GM10248 (cell line): ENCODE data around the gene XPA.

Experiments
- CTCF ChIA-PET: fragments of 300-600 bp; sonication (Branson Sonifier 250); formaldehyde crosslinking; extraction: SDS; loops from one replicate; lab custom pipeline; 2021; ENCODE audit warnings: antibody characterized with exemption; lab: Yijun Ruan, JAX
- POLR2A ChIA-PET: fragments of 350-650 bp; sonication (Branson Sonifier 250); formaldehyde crosslinking; extraction: SDS; loops from one replicate; lab custom pipeline; 2020; ENCODE audit warnings: antibody characterized with exemption; lab: Yijun Ruan, JAX
- DNase-seq: peaks from one replicate; pipeline ENCODE4 v3.0.0; 2012; ENCODE audit errors: extremely low spot score
- TF ChIP-seq, protein P1 (sequence below): IDR thresholded peaks from 2 replicates; pipeline ENCODE4 v1.5.1; 2012; ENCODE audit warnings: mild to moderate bottlenecking, low read depth; ENCODE audit errors: extremely low read depth, missing control alignments, control extremely low read depth

The XPA gene

GRCh38 chr9:97660847-97661246, 36.3 kb downstream of the XPA start:
- DNase-seq, result no peak
- POLR2A ChIA-PET, result interaction anchor here (0.6 kb wide), 1 partner anchor 28 kb away, joined by 9 read pairs; the partner anchor contains the start of gene TSTD2
- TF ChIP-seq, protein P1, sequence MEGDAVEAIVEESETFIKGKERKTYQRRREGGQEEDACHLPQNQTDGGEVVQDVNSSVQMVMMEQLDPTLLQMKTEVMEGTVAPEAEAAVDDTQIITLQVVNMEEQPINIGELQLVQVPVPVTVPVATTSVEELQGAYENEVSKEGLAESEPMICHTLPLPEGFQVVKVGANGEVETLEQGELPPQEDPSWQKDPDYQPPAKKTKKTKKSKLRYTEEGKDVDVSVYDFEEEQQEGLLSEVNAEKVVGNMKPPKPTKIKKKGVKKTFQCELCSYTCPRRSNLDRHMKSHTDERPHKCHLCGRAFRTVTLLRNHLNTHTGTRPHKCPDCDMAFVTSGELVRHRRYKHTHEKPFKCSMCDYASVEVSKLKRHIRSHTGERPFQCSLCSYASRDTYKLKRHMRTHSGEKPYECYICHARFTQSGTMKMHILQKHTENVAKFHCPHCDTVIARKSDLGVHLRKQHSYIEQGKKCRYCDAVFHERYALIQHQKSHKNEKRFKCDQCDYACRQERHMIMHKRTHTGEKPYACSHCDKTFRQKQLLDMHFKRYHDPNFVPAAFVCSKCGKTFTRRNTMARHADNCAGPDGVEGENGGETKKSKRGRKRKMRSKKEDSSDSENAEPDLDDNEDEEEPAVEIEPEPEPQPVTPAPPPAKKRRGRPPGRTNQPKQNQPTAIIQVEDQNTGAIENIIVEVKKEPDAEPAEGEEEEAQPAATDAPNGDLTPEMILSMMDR, result no peak
- CTCF ChIA-PET, result interaction anchor here (0.8 to 2.4 kb wide), 9 partner anchors 12 to 213 kb away, joined by 3 to 11 read pairs (median 3); no protein-coding TSS in a partner anchor

DNA sequence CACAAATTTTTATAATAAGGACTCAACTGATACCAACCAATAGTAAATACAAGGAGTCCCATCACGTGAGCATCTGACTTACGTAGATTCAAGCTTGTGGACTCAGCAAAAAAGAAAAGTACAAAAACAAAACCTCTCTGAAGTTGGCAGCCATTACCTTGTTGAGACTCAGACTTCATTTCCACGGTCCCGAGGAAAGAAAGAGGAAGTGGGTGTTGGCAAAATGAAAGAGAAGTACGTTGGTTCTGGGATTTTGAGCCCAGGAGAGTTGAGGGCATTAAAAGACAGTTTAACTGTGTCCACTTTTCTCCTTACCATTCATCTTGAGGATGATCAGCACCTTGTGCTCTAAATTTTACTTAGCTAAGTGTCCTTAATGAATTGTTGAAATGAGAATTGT, 36.8 kb downstream of the XPA start:
- DNase-seq, result no peak
- TF ChIP-seq, protein P1, result no peak
- CTCF ChIA-PET, result interaction anchor here (0.8 to 2.4 kb wide), 6 partner anchors 13 to 37 kb away, joined by 3 to 11 read pairs (median 3); no protein-coding TSS in a partner anchor
- POLR2A ChIA-PET, result no interaction called here

DNA sequence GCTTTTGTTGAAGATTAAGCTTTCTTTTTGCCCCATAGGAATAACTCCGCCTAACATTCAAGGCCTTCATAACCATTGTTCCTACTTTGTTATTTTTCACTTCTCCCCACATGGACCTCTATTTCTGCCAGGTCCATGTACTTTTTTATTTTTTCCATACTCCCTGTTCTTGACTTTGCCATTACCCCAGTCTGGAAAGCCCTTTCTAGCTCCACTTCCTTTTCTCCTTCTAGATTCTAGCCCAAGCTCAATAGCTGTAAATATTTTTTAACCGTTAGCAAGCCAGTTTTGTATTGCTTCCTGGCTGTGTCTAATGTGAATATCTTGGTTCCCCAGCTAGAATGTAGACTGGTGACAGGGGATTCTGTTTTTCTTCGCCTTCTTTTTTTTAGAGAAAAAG, 37.4 kb downstream of the XPA start:
- ChIA-PET CTCF (interaction anchor here (1.0 to 2.4 kb wide), 4 partner anchors 13 to 191 kb away, joined by 3 to 11 read pairs (median 4); no protein-coding TSS in a partner anchor), POLR2A (no interaction called here)
- TF ChIP-seq, protein P1, result no peak
- no peak for DNase-seq

DNA sequence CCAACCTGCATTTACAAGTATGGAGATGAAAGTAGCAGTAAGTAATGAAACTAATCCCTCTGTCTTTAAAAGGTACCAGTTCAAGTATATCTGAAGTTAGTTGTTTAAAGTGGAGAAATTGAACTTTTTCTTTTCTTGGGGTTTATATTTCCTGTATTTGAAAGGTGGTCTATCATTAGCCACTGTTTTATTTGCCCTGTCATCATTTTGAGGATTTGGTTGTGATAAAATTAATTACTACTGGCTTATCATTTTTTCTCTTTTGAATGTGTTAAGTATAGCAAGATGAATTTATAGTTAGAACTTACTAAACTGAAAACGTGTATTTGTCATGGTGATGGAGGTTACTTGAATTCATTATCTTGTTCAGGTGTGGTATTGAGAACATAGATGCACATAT, 38.4 kb downstream of the XPA start:
- TF ChIP-seq, protein P1, result no peak
- DNase-seq, result no peak
- POLR2A ChIA-PET, result no interaction called here
- CTCF ChIA-PET, result no interaction called here

DNA sequence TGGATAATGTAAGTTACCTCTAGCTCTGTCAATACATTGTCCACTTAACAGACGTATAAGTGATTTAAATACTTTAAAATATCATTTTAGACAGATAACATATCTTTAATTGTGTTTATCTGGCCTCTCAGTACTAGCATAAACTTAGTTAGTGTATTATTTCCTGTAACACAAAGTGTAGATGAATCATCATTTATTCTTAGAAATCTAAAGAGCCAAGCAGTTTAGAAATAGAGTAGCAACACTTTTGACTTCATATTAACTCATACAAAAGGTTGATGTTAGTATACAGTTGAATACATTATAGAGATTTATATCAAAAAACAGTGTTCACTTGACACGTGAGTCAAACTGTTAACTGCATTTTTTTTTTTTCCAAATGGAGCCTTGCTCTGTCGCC, 45.5 kb downstream of the XPA start:
- DNase-seq, result no peak
- ChIA-PET POLR2A (no interaction called here), CTCF (no interaction called here)
- TF ChIP-seq, protein P1, result no peak

- TF ChIP-seq, protein P1, result no peak
- DNase-seq, result no peak
- POLR2A ChIA-PET, result no interaction called here
- CTCF ChIA-PET, result interaction anchor here (1.3 kb wide), 1 partner anchor 33 kb away, joined by 5 read pairs; no protein-coding TSS in a partner anchor
Measured at GRCh38 chr9:97647996-97648395, 49.1 kb downstream of the XPA start.
